ENCODE data around the gene MAP1LC3B2. TPM values are rescaled to one million over a fixed set of nuclear protein-coding genes. Genes with fewer than 3 reads are reported as not detected.

MAP1LC3B2 gene
- total and polyA plus RNA-seq, 10 of the 15 experiments (the other 5 are each of a cell fraction or from before 2014, with no cell fraction given) = 0.23 to 2.7 (median 0.72) TPM; not detected in 3

DNA sequence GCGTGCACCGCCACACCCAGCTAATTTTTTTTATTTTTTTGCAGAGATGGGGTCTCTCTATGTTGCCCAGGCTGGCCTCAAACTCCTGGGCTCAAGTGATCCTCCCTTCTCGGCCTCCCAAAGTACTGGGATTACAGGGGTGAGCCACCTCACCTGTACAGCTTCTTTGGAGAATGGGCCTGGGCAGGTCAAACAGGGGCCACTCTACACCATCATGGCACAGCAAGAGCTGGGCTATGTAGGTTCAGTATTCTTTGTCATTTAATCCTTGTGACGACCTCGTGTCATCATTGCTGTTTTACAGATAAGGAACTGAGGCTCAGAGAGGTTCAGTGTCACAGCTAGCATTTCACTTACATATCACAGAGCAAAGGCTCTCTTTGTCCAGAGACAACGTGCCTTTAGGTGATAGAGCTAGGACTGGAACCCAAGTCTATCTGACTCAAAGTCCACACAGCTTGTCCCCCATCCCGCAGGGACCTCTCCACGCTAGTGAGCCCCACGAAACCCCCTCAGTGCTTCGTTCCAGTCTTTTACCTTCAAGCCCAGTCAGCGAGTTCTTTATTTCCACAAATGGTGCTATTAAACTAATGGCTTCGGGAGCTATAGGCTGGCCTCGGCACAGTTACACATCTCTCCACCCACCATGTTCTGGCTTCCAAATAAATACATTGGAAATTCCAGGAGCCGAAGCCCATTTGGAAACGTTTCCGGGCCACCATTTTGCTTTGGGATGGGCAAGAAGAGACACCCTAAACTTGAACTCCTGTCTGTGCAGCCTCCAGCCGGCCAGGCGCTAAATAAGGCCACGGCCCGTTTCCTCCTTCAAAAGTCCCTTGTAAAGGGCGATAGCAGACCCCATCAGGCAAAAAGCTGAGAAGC lies 660 bp upstream of the MAP1LC3B2 start:
- POLR2A ChIA-PET = interaction anchor here (0.7 to 4.1 kb wide), 5 partner anchors 10 to 115 kb away, joined by 3 to 47 read pairs (median 4); no protein-coding TSS in a partner anchor
- CTCF ChIA-PET = interaction anchor here (1.0 to 2.8 kb wide), 7 partner anchors 8 to 280 kb away, joined by 3 to 23 read pairs (median 5); no protein-coding TSS in a partner anchor
- H2AFZ ChIP-seq (ENCODE audit: control insufficient read depth, low read depth, low read length) = peak overlapping the region; percentile 13; the same call in 1 of the 2 replicates
- H3K27me3 ChIP-seq (replicated peaks in 1 of 2; ENCODE audit: control insufficient read depth in 2 of 2, insufficient read depth in 2 of 2, low read length in 1 of 2) = no peaks in the 10 kb centered on the region
- H3K9me3 ChIP-seq (replicated peaks; ENCODE audit: control insufficient read depth, insufficient read depth, low read length) = peaks cover 18% of the 10 kb centered on the region
- no peaks in the 10 kb centered on the region for H3K36me3 ChIP-seq (ENCODE audit: control insufficient read depth in 2 of 2, insufficient read depth in 2 of 2, low read length in 1 of 2)
- WGBS (ENCODE audit: insufficient coverage, insufficient replicate concordance, low lambda C conversion rate, missing lambda C conversion rate) = 12% methylated on average over 21 of the region's 21 CpGs
- H3K4me2 ChIP-seq (ENCODE audit: control insufficient read depth, insufficient read depth) = peak overlapping the region; percentile 92
- SMC1A ChIA-PET (ENCODE audit: uncharacterized antibody, unreplicated experiment) = interaction anchor here (1.0 to 5.4 kb wide), 11 partner anchors 10 to 322 kb away, joined by 3 to 106 read pairs (median 5); no protein-coding TSS in a partner anchor
- H3K79me2 ChIP-seq (ENCODE audit: control insufficient read depth, insufficient read depth, low read length) = no peaks in the 10 kb centered on the region
- H3K4me1 ChIP-seq (ENCODE audit: control insufficient read depth, insufficient read depth, low read length) = peaks cover 32% of the 10 kb centered on the region
- TSS peak; percentile 91 for BruUV-seq (replicated peaks)
- RAD21 ChIA-PET (ENCODE audit: unreplicated experiment) = interaction anchor here (0.6 to 4.5 kb wide), 15 partner anchors 8 to 498 kb away, joined by 3 to 64 read pairs (median 7); partner anchors contain the start of gene MED13L
- H3K4me3 ChIP-seq = peak overlapping the region; percentile 35
- ATAC-seq = peak; percentile 2; the same call in 2 of the 3 replicates
- H3K9ac ChIP-seq (ENCODE audit: control insufficient read depth, insufficient read depth, low read length) = peak overlapping the region; percentile 69
- intact Hi-C loops (cut with micrococcal nuclease; ENCODE audit: unreplicated experiment) (loop anchor here (1.0 to 2.0 kb wide), 5 partner anchors 21 to 281 kb away; partner anchors contain the start of gene MED13L), in situ Hi-C loops (cut with MboI) (no loop called here)
- peak; percentile 72 for FAIRE-seq
- H3K27ac ChIP-seq (ENCODE audit: control insufficient read depth, insufficient read depth) = peak overlapping the region; percentile 90
- DNase-seq (ENCODE audit: low read depth, low spot score) = peak; percentile 78
- H4K20me1 ChIP-seq (ENCODE audit: control insufficient read depth, insufficient read depth) = no peaks in the 10 kb centered on the region
- TF ChIP-seq ZNF622 (IDR thresholded peaks at IDR 0.05) (no peak), CREB1 (IDR thresholded peaks at IDR 0.05; ENCODE audit: low read depth) (0 out of 2 replicates have a peak, but pooled peaks have one; percentile 36), ZBED1 (IDR thresholded peaks at IDR 0.05; ENCODE audit: borderline replicate concordance) (0 out of 2 replicates have a peak, but pooled peaks have one; percentile 68), EGR1 (IDR thresholded peaks at IDR 0.05; ENCODE audit: borderline replicate concordance in 1 of 2, low read depth in 2 of 2, low read length in 2 of 2) (no peak), NR2C2 (IDR thresholded peaks at IDR 0.05; ENCODE audit: borderline replicate concordance, control insufficient read depth, insufficient read length, low read depth) (no peak), TAF1 (IDR thresholded peaks at IDR 0.05; ENCODE audit: borderline replicate concordance, low read depth, low read length) (no peak; the same call in 1 of the 2 replicates), HDAC2 (IDR thresholded peaks at IDR 0.05) (no peak), IKZF1 (conservative IDR thresholded peaks at IDR 0.05) (0 out of 2 replicates have a peak, but pooled peaks have one; percentile 10), YBX1 (IDR thresholded peaks at IDR 0.05) (no peak), SRF (IDR thresholded peaks at IDR 0.05; ENCODE audit: low read depth in 2 of 2, low read length in 2 of 2) (peak; percentile 71 to 93), MEF2B (IDR thresholded peaks at IDR 0.05; ENCODE audit: partially characterized antibody, poor library complexity, severe bottlenecking) (no peak), TCF3 (IDR thresholded peaks at IDR 0.05; ENCODE audit: borderline replicate concordance, insufficient read depth, low read depth, low read length) (no peak), STAT3 (IDR thresholded peaks at IDR 0.05; ENCODE audit: low read depth, low read length) (no peak), CBX3 (IDR thresholded peaks at IDR 0.05; ENCODE audit: borderline replicate concordance, low read depth) (no peak), SREBF2 (IDR thresholded peaks at IDR 0.05; ENCODE audit: low read length) (no peak), TARDBP (IDR thresholded peaks at IDR 0.05; ENCODE audit: borderline replicate concordance) (no peak)
- TF ChIP-seq, protein P1, sequence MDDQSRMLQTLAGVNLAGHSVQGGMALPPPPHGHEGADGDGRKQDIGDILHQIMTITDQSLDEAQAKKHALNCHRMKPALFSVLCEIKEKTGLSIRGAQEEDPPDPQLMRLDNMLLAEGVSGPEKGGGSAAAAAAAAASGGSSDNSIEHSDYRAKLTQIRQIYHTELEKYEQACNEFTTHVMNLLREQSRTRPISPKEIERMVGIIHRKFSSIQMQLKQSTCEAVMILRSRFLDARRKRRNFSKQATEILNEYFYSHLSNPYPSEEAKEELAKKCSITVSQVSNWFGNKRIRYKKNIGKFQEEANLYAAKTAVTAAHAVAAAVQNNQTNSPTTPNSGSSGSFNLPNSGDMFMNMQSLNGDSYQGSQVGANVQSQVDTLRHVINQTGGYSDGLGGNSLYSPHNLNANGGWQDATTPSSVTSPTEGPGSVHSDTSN (IDR thresholded peaks at IDR 0.05; ENCODE audit: insufficient replicate concordance, low read depth, low read length) = no peak
- TF ChIP-seq, protein P2, sequence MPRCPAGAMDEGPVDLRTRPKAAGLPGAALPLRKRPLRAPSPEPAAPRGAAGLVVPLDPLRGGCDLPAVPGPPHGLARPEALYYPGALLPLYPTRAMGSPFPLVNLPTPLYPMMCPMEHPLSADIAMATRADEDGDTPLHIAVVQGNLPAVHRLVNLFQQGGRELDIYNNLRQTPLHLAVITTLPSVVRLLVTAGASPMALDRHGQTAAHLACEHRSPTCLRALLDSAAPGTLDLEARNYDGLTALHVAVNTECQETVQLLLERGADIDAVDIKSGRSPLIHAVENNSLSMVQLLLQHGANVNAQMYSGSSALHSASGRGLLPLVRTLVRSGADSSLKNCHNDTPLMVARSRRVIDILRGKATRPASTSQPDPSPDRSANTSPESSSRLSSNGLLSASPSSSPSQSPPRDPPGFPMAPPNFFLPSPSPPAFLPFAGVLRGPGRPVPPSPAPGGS (IDR thresholded peaks at IDR 0.05; ENCODE audit: borderline replicate concordance, insufficient read depth, low read depth, low read length, poor library complexity, severe bottlenecking) = peak; percentile 56
- TF ChIP-seq, protein P3, sequence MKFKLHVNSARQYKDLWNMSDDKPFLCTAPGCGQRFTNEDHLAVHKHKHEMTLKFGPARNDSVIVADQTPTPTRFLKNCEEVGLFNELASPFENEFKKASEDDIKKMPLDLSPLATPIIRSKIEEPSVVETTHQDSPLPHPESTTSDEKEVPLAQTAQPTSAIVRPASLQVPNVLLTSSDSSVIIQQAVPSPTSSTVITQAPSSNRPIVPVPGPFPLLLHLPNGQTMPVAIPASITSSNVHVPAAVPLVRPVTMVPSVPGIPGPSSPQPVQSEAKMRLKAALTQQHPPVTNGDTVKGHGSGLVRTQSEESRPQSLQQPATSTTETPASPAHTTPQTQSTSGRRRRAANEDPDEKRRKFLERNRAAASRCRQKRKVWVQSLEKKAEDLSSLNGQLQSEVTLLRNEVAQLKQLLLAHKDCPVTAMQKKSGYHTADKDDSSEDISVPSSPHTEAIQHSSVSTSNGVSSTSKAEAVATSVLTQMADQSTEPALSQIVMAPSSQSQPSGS (IDR thresholded peaks at IDR 0.05; ENCODE audit: low read length) = no peak
